Parathyroid adenoma (tissue), 2 donors: ENCODE measurements around the gene HDGF.
A peak's percentile ranks its signal among the peaks of the same experiment; 100 is the strongest.

Experiments
- H2AFZ ChIP-seq: fragments of 300-600 bp; sonication (generic); one replicate; pipeline ENCODE4 v1.7.0; 2017; ENCODE audit warnings: antibody characterized with exemption, mild to moderate bottlenecking
- H3K27ac ChIP-seq: fragments of 300-600 bp; sonication (generic); one replicate; pipeline ENCODE4 v1.7.0; 2017
- H3K27me3 ChIP-seq: fragments of 300-600 bp; sonication (generic); one replicate; pipeline ENCODE4 v1.7.0; 2017; ENCODE audit warnings: low read length; ENCODE audit not compliant: control insufficient read depth, insufficient read depth
- H3K36me3 ChIP-seq: fragments of 300-600 bp; sonication (generic); one replicate; pipeline ENCODE4 v1.7.0; 2017; ENCODE audit warnings: low read length; ENCODE audit not compliant: control insufficient read depth, insufficient read depth
- H3K4me1 ChIP-seq: fragments of 300-600 bp; sonication (generic); one replicate; pipeline ENCODE4 v1.7.0; 2017; ENCODE audit warnings: control low read depth
- H3K4me2 ChIP-seq: fragments of 300-600 bp; sonication (generic); one replicate; pipeline ENCODE4 v1.7.0; 2017; ENCODE audit warnings: low read length
- H3K4me3 ChIP-seq: fragments of 300-600 bp; sonication (generic); one replicate; pipeline ENCODE4 v1.7.0; 2017; ENCODE audit warnings: low read depth, low read length
- H3K79me2 ChIP-seq: fragments of 300-600 bp; sonication (generic); one replicate; pipeline ENCODE4 v1.7.0; 2017; ENCODE audit warnings: control low read depth
- H3K9ac ChIP-seq: fragments of 300-600 bp; sonication (generic); one replicate; pipeline ENCODE4 v1.7.0; 2017; ENCODE audit warnings: mild to moderate bottlenecking
- H3K9me3 ChIP-seq: fragments of 300-600 bp; sonication (generic); one replicate; pipeline ENCODE4 v1.7.0; 2017; ENCODE audit warnings: low read length; ENCODE audit not compliant: control insufficient read depth
- CTCF ChIP-seq: fragments of 300-600 bp; sonication (generic); IDR thresholded peaks from one replicate; pipeline ENCODE4 v1.7.0; 2017; ENCODE audit warnings: antibody characterized with exemption, mild to moderate bottlenecking
- donor health status: primary hyperparathyroidism.

HDGF gene

DNA sequence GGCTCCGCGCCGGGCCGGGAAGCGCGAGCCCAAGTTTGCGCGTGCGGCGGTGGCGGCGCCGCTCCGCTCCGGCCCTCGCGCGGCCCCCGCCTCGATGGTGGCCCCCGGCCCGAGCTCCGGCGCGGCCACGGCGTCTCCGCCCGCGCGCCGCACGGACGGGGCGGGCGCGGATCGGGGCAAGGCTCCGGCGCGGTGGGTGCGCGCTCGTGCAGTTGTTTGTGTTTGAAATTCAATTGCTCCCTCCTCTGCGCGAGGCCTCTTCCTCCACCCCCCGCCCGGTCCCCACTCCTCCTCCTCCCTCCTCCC, at the start of gene HDGF:
TSS of gene HDGF (minus strand) at position 225 of the 306 bp plus-strand sequence. CDS start 246 bp downstream, outside the sequence.
- peak within 1 kb of the TSS; percentile 99 for H3K27ac ChIP-seq
- peak within 1 kb of the TSS; percentile 94 for H3K4me3 ChIP-seq
- peak within 1 kb of the TSS; percentile 80 for H3K4me2 ChIP-seq
- peaks cover 31% of the 10 kb centered on the region for H3K79me2 ChIP-seq
- peak within 1 kb of the TSS; percentile 87 for H2AFZ ChIP-seq
- peaks cover 16% of the 10 kb centered on the region for H3K4me1 ChIP-seq
- no peaks in the 10 kb centered on the region for H3K27me3 ChIP-seq
- no peaks in the 10 kb centered on the region for H3K36me3 ChIP-seq
- H3K9me3 ChIP-seq = no peaks in the 10 kb centered on the region
- TF ChIP-seq CTCF = no peak
- peak within 1 kb of the TSS; percentile 43 for H3K9ac ChIP-seq

GRCh38 chr1:156797212-156797871, 45.9 kb upstream of the HDGF start:
- TF ChIP-seq CTCF = peak; percentile 65
- Histone ChIP-seq H3K4me1 (peaks cover 11% of the 10 kb centered on the region), H3K4me2 (no peak overlapping the region), H3K27ac (no peak overlapping the region), H3K4me3 (no peak overlapping the region), H3K36me3 (no peaks in the 10 kb centered on the region), H3K27me3 (no peaks in the 10 kb centered on the region), H3K79me2 (no peaks in the 10 kb centered on the region), H2AFZ (no peak overlapping the region), H3K9me3 (no peaks in the 10 kb centered on the region), H3K9ac (no peak overlapping the region)

DNA sequence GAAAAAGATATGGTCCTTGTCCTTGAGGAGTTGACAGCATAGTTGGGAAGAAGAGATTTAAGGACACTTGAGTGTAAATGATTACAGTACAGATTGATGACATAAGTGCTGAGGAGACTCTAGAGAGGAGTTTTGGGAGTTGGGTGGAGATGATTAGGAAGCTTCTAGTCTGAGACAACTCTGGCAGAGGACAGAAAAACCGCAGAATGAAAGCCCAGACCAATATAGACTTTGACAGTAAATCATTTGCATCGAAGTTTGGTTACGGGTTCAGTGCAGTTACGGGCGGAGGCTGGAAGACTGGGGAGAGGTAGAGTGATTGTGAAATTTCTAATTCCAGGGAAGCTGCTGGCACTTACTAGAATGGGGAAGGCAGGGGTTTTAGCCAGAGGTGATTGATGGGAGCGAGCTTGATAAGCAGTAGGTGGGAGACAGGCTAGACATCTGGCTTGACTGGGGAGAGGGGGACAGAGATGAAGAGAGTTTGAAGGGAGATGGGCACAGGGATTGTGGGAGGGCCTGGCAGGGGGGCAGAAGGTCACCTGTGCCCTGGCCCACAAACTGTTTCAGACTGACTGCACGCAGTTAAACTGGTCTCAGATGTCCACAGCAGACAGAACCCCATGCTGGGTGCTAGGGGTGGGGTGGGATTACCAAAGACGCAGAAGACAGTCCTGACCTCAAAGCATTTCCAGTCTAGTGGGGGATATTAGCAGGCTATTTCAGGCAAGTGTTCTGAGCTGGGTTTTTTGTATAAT, 45.0 kb upstream of the HDGF start:
- H3K9ac ChIP-seq = no peak overlapping the region
- no peaks in the 10 kb centered on the region for H3K27me3 ChIP-seq
- H3K36me3 ChIP-seq = no peaks in the 10 kb centered on the region
- H3K79me2 ChIP-seq = no peaks in the 10 kb centered on the region
- no peak overlapping the region for H3K27ac ChIP-seq
- H3K4me1 ChIP-seq = peaks cover 5% of the 10 kb centered on the region
- H3K4me3 ChIP-seq = no peak overlapping the region
- no peak for TF ChIP-seq CTCF
- no peak overlapping the region for H2AFZ ChIP-seq
- no peaks in the 10 kb centered on the region for H3K9me3 ChIP-seq
- no peak overlapping the region for H3K4me2 ChIP-seq

DNA sequence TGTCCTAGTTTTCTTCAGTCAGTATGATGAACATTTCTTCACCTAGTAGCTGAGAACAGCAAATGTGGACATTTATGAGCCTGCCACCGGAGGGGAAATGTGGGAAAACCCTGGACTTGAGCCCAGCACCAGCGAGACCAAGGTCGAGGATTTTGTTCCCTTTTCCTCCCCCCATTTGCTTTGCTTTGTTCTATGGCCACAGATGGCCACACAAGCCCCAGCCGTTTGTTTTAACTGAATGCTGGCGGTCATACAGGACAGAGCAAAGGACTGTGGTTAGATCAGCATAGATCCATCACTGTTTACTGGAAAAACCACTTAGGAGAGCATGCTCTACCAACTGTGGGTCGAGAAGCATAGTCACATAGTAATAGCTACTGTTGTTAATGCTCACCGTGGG, 44.3 kb upstream of the HDGF start:
- H3K4me1 ChIP-seq = no peaks in the 10 kb centered on the region
- H3K27ac ChIP-seq = no peak overlapping the region
- no peak overlapping the region for H3K4me2 ChIP-seq
- no peaks in the 10 kb centered on the region for H3K79me2 ChIP-seq
- H3K36me3 ChIP-seq = no peaks in the 10 kb centered on the region
- no peaks in the 10 kb centered on the region for H3K9me3 ChIP-seq
- TF ChIP-seq CTCF = no peak
- H3K9ac ChIP-seq = no peak overlapping the region
- no peak overlapping the region for H2AFZ ChIP-seq
- no peak overlapping the region for H3K4me3 ChIP-seq
- H3K27me3 ChIP-seq = no peaks in the 10 kb centered on the region

DNA sequence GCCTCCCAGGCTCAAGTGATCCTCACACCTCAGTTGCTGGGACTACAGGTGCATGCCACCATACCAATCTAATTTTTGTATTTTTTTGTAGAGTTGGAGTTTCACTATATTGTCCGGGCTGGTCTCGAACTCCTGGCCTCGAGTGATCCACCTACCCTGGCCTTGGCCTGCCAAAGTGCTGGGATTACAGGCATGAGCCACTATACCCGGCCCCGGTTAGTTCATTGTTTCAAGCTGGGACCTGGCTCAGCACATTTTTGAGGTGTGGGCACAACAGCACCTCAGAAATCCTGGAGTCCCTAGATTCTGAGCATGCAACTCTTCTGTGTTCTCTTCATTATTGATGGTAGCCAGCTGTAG, 43.9 kb upstream of the HDGF start:
- H3K9ac ChIP-seq = no peak overlapping the region

More for the DNA sequence above, 43.9 kb upstream of the HDGF start:
- no peaks in the 10 kb centered on the region for H3K27me3 ChIP-seq
- H3K9me3 ChIP-seq = no peaks in the 10 kb centered on the region
- no peaks in the 10 kb centered on the region for H3K4me1 ChIP-seq
- TF ChIP-seq CTCF = no peak
- H3K4me2 ChIP-seq = no peak overlapping the region
- no peak overlapping the region for H2AFZ ChIP-seq
- H3K27ac ChIP-seq = no peak overlapping the region
- no peaks in the 10 kb centered on the region for H3K36me3 ChIP-seq
- H3K4me3 ChIP-seq = no peak overlapping the region
- no peaks in the 10 kb centered on the region for H3K79me2 ChIP-seq
